Measurements from ENCODE around the gene GAREM1.

GAREM1 gene

DNA sequence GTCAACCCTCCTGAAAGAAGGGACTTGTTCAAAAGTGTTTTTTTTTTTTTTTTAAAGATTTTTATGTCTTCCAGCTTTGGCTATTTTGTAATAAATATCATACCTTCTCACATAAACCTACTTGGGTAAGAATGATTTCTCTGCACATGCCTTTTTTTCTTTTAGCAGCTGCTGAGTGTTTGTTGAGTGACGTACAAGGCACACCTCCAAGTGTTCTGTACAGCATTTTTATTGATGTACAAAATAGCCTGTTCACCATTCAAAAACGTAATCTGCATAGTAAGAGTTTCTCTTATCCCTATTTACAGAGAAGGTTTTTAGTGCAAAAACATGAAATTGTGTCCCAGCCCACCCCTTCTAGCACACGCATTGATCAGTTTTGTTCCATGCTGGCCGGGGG lies 203.2 kb downstream of the GAREM1 start:
- ATAC-seq (no peak), DNase-seq (no peak)
- Mint-ChIP-seq H3K9me3 (no peaks in the 10 kb centered on the region), H3K27me3 (peaks cover 7% of the 10 kb centered on the region), H3K4me3 (no peak overlapping the region), H3K4me1 (no peaks in the 10 kb centered on the region), H3K27ac (no peak overlapping the region)

DNA sequence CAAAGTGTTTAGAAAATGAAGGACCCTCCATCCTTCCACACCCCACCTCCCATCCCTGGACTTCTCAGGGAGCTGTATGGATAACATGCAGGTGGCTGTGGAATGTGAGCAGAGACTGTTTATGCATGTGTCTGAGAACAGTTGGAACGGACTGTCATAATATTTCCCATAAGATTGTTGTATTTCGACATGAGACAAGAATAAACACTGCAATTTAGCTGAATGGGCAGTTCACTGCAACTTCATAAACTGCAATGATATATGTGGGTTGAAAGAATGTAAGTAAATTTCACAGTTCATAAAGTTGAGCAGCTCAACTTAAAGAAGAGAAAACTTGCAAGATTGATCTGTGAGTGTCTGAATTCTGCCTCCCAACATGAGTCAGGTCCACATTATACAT lies 206.3 kb downstream of the GAREM1 start:
- Mint-ChIP-seq H3K27ac (no peak overlapping the region), H3K4me1 (no peaks in the 10 kb centered on the region), H3K4me3 (no peak overlapping the region), H3K9me3 (no peaks in the 10 kb centered on the region), H3K27me3 (peaks cover 23% of the 10 kb centered on the region)
- no peak for ATAC-seq
- no peak for DNase-seq

DNA sequence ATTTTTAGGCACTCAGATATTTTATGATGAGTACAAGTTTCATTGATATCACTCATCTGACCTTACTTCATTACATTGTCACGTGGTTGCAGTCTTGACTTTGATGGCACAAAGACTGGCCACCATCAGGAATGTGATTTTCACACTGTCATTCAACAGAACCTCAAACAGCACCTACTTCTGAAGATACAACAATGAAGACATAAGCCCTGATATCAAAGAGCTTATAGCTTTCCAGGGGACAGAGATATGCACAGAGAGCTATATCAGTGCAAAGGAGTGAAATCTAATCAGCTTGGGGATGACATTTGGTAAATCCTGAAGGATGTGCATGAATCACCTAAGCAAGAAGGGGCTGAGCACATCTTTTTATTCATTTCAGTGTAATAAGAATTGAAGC lies 208.6 kb downstream of the GAREM1 start:
- no peaks in the 10 kb centered on the region for H3K4me1 Mint-ChIP-seq
- no peak for DNase-seq

DNA sequence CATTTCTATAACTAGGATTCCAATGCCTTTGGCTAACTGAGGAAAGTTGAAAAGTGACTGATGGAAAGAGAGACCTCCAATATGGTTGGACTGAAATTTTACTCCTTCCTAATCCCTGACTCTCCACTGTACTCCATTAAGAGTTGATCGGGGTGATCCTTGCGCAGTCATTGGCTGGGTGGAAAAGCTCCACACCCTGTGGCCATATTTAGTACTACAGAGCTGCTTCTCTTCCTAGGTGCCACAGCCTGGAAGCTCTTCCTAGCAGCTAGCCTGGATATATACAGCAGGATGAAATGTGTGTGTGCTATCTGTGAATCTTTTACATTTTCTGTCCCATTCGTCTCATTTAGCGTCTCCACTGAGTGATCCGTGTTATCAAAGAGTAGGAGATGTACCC lies 209.7 kb downstream of the GAREM1 start:
- H3K9me3 Mint-ChIP-seq = no peaks in the 10 kb centered on the region
- no peak for DNase-seq
- ATAC-seq = no peak
- no peaks in the 10 kb centered on the region for H3K4me1 Mint-ChIP-seq
- H3K27me3 Mint-ChIP-seq = peaks cover 40% of the 10 kb centered on the region
- no peak overlapping the region for H3K4me3 Mint-ChIP-seq
- no peak overlapping the region for H3K27ac Mint-ChIP-seq

More for the DNA sequence above, 208.6 kb downstream of the GAREM1 start:
- Mint-ChIP-seq H3K27ac (no peak overlapping the region), H3K9me3 (no peaks in the 10 kb centered on the region), H3K27me3 (peaks cover 32% of the 10 kb centered on the region), H3K4me3 (no peak overlapping the region)
- no peak for ATAC-seq

DNA sequence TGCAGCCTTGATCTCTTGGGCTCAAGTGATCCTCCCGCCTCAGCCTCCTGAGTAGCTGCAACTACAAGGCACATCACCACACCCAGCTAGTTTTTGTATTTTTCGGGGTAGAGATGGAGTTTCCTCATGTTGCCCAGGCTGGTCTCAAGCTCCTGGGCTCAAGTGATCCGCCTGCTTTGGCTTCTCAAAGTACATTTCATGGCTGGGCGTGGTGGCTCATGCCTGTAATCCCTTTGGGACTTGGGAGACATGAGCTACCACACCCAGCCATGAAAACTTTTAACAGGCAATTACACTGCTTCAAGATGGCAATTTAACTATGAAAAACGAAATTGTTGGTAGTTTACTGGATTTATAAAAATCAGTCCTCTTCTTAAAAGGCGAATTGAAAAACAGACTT lies 211.1 kb downstream of the GAREM1 start:
- ATAC-seq (no peak), DNase-seq (no peak)
- no peaks in the 10 kb centered on the region for H3K4me1 Mint-ChIP-seq
- no peaks in the 10 kb centered on the region for H3K9me3 Mint-ChIP-seq
- H3K27ac Mint-ChIP-seq = no peak overlapping the region
- H3K4me3 Mint-ChIP-seq = no peak overlapping the region
- peaks cover 40% of the 10 kb centered on the region for H3K27me3 Mint-ChIP-seq

DNA sequence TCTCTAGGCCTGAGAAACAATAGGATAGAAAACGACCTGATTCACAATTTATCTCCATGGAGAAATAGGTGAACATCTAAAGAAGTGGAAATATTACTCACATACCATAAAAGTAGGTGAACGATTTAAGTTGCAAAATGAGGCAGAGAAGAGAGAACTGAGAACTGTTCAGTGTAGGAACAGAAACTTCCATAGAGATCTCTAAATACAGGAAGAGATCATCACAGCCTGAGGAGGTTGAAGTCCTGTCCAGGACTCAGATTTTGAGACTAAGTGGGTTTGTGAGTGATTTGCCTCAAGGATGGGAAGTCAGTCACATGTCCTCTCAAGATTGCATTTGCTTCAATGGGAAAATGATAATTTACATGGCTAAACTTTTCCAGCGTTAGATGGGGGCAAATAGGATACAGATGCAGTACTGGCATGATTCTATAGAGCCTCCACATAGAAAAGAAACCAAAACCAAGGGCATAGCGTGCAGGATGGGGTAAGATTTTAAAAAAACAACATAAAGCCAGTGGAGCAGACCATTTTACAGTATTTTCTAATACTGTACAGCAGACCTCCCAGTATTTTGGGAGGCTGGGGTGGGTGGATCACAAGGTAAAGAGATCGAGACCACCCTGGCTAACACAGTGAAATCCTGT lies 212.0 kb downstream of the GAREM1 start:
- no peak for ATAC-seq
- peaks cover 40% of the 10 kb centered on the region for H3K27me3 Mint-ChIP-seq
- no peak overlapping the region for H3K4me3 Mint-ChIP-seq
- no peak for DNase-seq
- no peaks in the 10 kb centered on the region for H3K9me3 Mint-ChIP-seq
- H3K27ac Mint-ChIP-seq = no peak overlapping the region
- H3K4me1 Mint-ChIP-seq = no peaks in the 10 kb centered on the region

DNA sequence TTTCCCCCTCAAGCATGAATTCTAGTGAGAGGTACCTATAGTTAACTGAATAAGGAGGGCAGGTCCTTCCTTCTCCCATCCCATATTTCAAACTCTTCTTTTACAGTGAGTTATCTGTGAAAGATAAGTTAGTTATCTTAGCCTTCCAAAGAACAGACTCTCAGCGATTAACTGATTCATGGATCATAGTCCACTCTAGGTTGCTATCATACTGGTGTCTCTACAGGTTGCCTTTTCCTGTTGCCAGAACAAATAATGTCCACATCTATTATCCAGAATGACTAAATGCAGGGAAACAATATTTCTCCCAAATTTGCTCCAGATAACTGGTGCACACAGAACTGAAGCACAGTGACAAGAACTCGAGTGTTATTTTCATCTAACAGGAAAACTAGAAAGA lies 212.5 kb downstream of the GAREM1 start:
- Mint-ChIP-seq H3K27me3 (peaks cover 42% of the 10 kb centered on the region), H3K9me3 (no peaks in the 10 kb centered on the region), H3K4me3 (no peak overlapping the region), H3K4me1 (no peaks in the 10 kb centered on the region), H3K27ac (no peak overlapping the region)
- DNase-seq (no peak), ATAC-seq (no peak)

DNA sequence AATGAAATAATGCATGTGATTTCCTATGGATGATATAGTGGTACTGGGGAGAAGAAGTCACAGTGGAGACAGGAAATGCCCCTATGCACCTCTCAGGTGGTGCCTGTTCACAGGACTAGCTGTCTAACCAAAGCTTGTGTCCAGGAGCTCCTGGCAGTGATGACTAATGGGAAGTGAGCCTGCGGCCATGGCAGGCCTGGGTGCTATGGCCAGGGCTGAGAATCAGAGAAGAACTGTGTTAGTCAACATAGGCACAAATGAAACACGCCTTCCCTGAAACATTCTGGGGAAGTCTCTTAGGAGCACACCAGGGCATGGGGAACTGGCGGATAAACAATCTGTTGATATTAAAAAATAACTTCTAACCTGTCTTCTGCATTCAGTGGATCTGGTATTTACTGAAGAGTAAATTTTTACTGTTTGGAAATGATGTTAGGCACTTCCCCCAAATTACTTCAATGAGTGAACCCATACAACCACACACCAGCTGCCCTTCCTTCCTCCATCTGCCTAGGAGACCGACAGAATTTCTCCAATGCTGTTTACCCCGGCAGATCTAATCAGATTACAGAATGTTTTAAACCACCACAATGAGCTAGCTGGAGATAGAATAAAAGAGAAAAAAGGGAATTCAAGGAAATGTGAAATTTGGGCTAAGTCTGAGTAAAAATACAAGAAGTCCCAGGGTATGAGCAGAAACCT lies 213.4 kb downstream of the GAREM1 start:
- no peaks in the 10 kb centered on the region for H3K4me1 Mint-ChIP-seq
- DNase-seq (no peak), ATAC-seq (no peak)
- H3K4me3 Mint-ChIP-seq = no peak overlapping the region
- H3K27me3 Mint-ChIP-seq = peaks cover 47% of the 10 kb centered on the region
- H3K27ac Mint-ChIP-seq = no peak overlapping the region
- no peaks in the 10 kb centered on the region for H3K9me3 Mint-ChIP-seq

DNA sequence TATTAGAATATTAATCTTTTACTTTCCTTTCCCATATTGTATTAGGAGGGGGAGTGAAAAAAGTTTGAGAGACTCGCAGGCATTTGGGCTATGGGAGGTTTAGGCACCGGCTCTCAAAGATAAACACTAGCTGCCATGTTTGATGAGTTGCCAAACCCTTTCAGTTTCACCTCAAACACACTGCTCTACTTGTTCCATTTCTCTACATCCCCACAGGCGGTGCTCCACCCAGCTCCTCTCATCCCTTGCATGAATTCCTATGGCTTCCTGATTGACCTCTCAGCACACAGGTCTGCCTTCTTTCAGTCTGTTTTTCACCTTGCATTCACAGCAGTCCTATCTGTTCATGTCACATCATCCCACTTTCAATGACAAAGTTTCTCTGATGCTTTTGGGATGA lies 215.1 kb downstream of the GAREM1 start:
- Mint-ChIP-seq H3K27me3 (peaks cover 31% of the 10 kb centered on the region), H3K27ac (no peak overlapping the region), H3K4me3 (no peak overlapping the region), H3K9me3 (no peaks in the 10 kb centered on the region), H3K4me1 (no peaks in the 10 kb centered on the region)
- ATAC-seq = no peak
- DNase-seq = no peak

DNA sequence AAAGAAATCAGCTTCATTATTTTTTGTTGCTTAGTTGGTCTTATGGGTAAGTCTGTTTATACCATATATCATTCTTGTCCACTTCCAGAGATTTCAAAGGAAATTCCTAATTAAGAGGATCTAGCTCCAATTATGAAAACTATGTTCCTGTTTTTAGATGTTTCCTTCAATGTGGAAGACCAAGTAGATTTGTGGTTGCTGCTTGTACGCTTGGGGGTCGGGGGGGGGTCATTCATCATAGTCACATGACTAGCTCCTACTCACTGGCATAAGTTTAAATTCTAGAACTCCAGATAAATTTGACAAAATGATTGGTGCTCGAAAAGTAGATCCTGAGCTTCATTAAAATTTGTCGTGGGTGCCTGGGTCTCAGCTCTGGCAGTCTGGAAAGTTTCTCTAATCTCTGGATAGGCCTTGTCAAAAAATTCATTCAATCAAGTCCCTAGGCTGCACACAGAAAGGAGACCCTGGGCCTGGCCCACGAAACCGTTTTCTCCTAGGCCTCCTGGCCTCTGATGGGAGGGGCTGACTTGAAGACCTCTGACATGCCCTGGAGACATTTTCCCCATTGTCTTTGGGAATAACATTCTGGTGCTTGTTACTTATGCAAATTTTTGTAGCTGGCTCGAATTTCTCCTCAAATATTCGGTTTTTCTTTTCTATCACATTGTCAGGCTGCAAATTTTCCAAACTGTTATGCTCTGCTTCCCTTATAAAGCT lies 218.4 kb downstream of the GAREM1 start:
- H3K4me3 Mint-ChIP-seq = no peak overlapping the region
- H3K9me3 Mint-ChIP-seq = no peaks in the 10 kb centered on the region
- DNase-seq (no peak), ATAC-seq (no peak)
- no peak overlapping the region for H3K27ac Mint-ChIP-seq
- H3K4me1 Mint-ChIP-seq = no peaks in the 10 kb centered on the region
- peaks cover 29% of the 10 kb centered on the region for H3K27me3 Mint-ChIP-seq

DNA sequence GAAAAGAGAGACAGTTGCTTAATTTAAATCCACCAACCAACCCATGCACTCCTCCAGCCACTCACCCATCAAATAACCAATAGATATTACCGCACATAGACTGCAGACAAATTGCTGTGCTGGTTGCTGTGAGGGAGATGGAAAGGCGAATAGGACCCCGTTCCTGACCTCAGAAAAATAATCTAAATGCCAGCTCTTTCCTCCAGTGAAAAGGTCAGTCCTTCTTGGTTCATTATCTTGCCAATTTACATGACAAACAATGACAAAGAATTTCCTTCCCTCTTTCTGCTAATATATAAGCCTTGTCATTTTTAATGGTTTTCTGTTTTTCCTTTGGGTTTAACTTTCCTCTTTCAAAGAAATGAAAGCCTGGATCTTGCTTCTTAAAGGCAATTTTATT lies 219.2 kb downstream of the GAREM1 start:
- DNase-seq (no peak), ATAC-seq (no peak)
- H3K4me3 Mint-ChIP-seq = no peak overlapping the region
- no peaks in the 10 kb centered on the region for H3K4me1 Mint-ChIP-seq
- peaks cover 21% of the 10 kb centered on the region for H3K27me3 Mint-ChIP-seq
- no peaks in the 10 kb centered on the region for H3K9me3 Mint-ChIP-seq
- H3K27ac Mint-ChIP-seq = no peak overlapping the region

DNA sequence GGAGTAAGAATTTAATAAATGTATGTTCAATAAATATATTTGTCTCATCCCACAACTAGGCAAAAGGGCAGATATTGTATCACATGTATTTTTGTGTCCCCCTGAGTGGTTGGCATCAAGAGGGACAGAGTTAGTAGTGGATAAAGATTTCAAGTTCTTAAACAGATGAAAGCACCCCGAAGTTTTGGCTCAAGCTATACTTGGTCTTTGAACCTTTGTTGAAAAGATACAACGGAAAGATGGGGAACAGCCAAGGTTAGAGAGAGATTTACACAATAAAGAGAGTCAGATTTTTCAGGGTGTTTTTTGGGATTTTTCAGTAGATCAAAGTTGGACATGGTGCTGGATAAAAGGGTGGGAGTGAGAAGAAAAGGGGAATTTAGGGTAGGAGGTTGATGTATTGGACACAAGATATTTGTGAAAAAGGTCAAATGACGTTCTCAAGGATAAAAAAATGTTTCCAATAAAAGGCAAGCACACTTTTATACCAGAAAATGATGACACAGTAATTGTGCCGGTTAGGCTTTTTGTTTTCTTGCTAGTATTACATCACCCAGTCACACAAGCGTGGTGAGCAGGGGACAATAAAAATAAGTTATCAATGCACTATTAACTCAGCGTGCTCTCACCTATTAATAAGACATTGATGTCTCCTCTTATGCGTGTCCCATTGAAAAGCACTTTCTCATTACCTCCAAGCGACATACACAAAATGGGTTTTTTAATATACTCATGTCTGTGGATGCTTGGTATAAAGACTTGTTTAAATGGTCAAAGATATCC lies 221.3 kb downstream of the GAREM1 start:
- ATAC-seq = no peak
- H3K4me1 Mint-ChIP-seq = no peaks in the 10 kb centered on the region
- no peak overlapping the region for H3K27ac Mint-ChIP-seq
- no peak overlapping the region for H3K4me3 Mint-ChIP-seq
- DNase-seq = no peak
- H3K9me3 Mint-ChIP-seq = no peaks in the 10 kb centered on the region
- peaks cover 19% of the 10 kb centered on the region for H3K27me3 Mint-ChIP-seq

DNA sequence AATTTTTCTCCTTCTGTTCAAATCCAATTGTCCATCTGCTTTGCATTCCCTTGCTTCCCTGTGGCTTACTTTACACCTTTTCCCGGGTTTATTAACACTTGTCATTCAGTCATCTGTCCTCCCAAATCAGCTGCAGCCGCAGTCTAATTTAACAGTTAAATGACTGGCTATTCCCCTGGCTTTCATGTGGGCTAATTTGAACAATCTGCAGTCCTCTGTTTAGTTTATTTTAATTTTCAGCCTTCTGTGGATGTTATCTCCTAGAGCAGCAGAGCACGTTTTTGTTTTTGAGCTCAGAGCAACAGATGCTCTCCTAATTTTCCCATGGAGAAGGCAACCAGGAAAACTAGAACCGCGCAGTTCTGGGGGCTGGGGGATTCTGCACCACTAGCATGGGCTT lies 225.8 kb downstream of the GAREM1 start:
- H3K27me3 Mint-ChIP-seq = peaks cover 21% of the 10 kb centered on the region
- no peaks in the 10 kb centered on the region for H3K9me3 Mint-ChIP-seq
- no peaks in the 10 kb centered on the region for H3K4me1 Mint-ChIP-seq
- no peak overlapping the region for H3K4me3 Mint-ChIP-seq
- no peak for ATAC-seq
- H3K27ac Mint-ChIP-seq = no peak overlapping the region
- no peak for DNase-seq

DNA sequence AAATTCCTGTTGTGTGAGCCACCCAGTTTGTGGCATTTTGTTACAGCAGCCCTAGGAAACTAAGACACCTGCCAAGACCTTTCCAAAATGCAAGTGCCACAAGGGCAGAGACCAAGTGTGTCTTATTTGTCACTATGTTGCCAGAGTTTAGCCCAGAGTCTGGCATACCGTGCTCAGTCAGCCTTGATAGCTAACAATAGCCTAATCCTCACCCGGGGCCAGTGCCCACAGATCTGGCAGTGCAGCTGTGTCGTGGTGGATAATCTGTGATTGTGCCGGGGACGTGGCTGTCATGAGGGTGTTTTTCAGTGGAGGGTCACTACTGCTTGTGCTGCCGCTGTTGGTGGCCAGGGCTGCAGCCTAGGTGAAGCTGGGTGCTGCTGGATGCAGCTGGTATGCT lies 227.3 kb downstream of the GAREM1 start:
- Mint-ChIP-seq H3K4me3 (no peak overlapping the region), H3K9me3 (no peaks in the 10 kb centered on the region), H3K27ac (no peak overlapping the region), H3K27me3 (peaks cover 9% of the 10 kb centered on the region), H3K4me1 (no peaks in the 10 kb centered on the region)
- ATAC-seq (no peak), DNase-seq (no peak)

DNA sequence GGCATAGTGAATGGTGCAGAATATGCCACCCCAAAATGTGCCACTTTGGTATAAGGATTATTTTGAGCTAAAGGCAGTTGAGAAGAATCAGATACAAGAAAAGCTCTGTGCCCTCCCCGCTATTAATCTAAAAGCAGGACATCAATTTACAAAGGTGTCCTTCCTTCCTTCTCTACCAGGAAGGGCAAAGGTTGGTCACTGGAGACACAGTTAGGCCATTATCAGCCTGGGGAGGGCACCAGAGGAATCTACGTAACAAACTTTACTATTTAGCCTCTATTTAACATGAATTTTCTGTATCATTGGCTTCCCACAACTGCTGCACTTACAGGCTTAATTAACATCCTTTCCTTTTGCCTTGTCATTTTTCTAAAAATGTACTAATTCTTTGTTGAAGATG lies 228.3 kb downstream of the GAREM1 start:
- Mint-ChIP-seq H3K9me3 (no peaks in the 10 kb centered on the region), H3K4me1 (no peaks in the 10 kb centered on the region), H3K27me3 (peaks cover 17% of the 10 kb centered on the region), H3K4me3 (no peak overlapping the region), H3K27ac (no peak overlapping the region)
- DNase-seq (no peak), ATAC-seq (no peak)

Measured in stimulated activated naive CD8-positive, alpha-beta T cell treated with anti-CD3 and anti-CD28 coated beads, Interleukin-15, amount 100 ng/mL, for 72 hours (primary cell).